Nucleus accumbens (tissue), 56 donors: Measurements from ENCODE around the gene KSR1.
A peak's percentile ranks its signal among the peaks of the same experiment; 100 is the strongest.
"Not testable (repeated sequence)": the region's sequence is repeated elsewhere in the genome, so short reads cannot be mapped to it uniquely, and the experiment has no call there.

ENCODE experiments used
- DNase-seq, 56 donors: peaks; one replicate each; lab custom pipeline; 2025; lab: John Stamatoyannopoulos, UW

KSR1 gene

DNA sequence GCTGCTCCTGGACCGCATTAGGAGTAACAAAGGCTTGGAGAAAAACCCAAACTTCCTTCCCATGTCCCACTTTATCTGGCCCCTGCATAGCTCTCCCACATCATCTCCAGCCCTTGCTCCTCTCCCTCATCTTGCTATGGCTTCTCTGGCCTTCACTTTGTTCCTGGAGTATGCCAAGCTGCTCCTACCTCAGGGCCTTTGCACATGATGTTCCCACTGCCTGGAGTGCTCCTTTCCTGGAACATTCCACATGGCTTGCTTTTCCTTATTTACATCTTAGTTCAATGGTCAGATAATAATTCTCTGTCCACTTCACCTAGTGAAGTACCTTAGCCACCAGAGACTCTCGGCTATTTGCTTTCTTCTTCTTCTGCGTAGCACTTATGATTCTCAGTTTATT, 4.3 kb upstream of the KSR1 start:
- DNase-seq: no peak

DNA sequence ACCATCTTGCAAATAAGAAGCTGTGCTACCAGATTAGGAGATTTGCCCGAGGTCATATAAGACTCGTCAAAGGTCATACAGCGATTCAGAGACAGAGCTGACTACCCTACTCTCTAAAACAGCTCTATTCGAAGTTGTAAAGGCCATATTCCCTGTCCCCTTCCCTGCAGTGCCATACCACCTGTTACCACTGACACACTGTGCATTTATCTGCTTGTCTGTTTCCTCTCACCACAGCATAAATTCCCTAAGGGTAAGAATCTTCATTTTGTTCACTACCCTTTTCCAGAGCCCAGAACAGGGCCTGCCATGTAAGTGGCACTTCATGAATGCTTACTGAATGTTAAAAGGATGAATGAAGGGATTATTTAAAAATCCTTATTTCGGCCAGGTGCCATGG, 3.4 kb upstream of the KSR1 start:
- no peak for DNase-seq

DNA sequence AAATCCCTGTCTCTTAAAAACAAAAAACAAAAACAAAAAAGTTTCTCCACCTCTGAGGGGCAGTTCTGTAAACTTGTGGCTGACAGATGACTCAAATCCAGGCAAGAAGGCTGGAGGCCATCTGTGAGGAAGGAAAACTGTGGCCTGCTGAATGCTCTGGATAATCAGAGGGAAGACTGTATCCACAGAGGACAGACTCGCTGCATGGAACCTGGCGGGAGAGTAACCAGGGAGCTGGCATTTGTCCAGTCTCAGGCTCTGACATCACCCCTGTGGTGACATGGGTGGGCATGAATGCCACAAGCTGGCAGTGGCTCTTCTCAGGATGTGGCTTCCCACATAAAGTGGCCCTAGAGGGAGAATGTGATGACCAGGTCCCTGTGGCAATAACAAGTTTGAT, 2.8 kb upstream of the KSR1 start:
- DNase-seq: no peak

DNA sequence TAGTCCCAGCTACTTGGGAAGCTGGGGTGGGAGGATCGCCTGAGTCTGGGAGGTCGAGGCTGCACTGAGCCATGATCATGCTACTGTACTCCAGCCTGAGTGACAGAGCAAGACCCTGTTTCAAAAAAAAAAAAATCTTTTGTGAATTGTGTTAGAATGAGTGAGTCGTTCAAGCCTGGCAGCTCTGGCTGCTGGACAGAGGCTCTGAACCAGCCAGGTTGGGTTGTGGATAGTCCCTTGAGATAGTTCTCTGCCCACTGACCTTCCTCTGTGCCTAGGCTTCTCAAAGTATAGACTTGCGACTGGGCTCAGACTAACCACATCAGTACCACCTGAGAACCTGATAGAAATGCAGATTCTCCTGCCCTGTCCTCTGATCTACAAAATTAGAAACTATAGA, 2.2 kb upstream of the KSR1 start:
- DNase-seq: no peak

DNA sequence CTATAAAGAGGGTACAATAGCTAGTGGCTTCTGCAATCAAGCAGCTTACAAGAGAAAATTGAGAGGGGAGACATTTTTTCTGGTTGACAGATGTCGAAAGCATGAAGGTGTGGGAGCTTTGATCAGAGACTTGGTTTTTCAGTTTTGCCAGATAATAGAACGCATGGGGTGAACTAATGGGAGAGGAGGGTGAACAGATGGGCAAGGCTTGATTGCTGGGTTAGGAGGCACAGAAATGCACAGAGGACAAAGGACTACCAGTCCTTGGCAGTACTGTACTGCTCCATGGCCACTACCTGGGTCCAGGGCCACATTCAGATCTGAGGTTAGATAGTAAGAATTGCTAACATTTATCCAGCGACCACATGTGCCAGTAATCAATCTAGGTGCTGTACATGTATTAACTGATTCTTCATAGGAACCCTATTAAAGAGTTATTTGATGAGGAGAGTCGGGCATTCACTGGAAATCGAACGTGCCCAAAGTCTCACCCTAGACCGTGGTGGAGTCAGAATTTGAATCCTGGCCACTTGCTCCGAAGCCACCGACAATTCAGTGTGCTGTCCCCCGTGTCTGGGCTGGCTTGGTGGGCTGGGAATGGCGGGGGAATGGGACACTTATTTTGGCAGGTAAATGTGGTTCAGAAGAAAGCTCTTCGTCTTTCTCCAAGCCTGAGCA, 873 bp upstream of the KSR1 start:
- DNase-seq: no peak

DNA sequence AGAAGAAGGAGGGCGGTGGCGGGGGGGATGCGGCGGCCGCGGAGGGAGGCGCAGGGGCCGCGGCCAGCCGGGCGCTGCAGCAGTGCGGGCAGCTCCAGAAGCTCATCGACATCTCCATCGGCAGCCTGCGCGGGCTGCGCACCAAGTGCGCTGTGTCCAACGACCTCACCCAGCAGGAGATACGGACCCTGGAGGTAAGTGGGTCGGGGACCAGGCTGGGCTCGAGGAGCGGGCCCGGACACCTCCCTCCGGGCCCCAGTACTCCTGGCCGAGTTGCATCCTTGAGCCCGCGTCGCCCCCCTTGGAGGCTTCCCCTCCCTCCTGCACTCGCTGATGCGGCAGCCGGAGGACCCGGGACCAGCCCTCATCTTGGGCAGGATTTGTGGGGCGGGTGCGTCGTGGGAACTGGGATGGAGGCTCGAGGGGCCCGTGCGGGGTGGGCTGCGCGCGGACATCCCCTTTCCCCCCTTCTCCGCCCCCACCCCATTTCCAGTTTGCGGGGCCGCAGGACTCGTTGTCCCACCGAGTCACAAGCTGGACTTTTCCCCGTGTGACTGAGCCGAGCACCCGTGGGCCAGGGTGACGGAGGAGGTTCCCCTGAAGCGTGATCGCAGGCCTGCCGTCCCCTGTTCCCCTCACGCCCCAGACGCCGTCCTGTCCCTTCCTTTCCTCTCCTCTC, 572 bp downstream of the KSR1 start:
- peak in 14 of 56 donors; percentile 15 to 53 (median 30) for DNase-seq

DNA sequence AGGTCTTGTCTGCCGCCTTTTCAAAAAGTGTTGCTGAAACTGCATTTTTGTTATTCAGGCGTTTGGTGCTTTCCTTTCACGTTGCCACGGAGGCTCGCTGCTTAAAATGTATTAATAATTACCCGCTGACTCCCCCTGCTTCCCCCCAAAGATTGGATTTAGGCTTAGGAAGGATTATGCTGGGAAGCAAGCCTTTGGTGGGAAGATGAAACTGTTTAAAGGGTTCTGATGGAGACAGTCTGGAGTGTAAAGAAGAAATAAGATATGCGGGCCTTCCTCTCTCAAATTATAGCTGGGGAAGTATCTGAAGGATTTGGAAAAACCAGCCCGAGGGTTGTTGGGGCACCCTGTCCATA, 1.1 kb downstream of the KSR1 start:
- peak in 4 of 56 donors; percentile 6 to 31 (median 23) for DNase-seq

DNA sequence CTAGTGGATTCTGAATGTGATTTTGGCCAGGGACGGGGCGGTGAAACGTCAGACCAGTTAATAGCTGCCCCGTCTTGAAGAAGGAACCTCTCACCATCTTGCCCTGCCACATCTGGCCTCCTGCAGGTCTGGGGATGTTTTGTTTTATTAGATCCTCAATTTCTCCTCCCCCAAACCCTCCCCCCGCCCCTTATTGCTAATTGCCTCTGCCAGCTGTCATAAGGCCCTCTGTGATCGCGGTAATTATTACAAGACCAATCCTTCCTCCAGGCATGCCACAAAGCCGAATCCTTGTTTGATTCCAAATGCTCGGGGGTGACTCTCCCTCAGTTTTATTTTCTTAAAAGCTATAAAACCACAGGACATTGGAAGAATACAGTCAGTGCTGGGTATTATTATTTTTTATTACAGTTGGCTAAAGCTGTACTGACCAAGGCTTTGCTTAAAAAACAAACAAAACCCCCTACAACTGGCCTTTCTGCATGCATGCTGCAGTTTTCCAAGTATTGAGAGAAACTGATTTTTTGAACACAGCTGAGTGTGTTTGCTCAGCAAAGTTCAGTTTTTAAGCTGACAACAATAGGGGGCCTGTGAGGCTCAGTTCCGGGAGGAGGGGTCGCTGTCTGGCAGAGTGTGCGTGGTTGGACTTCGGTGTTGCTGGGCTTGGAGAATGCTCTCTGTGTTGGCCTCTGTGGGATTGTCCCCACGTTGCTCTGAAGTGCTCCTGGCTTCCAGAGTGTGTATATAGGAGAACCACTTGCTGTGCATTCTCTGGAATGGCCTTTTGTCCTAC, 1.7 kb downstream of the KSR1 start:
- DNase-seq: peak in 30 of 56 donors; percentile 5 to 49 (median 26)

DNA sequence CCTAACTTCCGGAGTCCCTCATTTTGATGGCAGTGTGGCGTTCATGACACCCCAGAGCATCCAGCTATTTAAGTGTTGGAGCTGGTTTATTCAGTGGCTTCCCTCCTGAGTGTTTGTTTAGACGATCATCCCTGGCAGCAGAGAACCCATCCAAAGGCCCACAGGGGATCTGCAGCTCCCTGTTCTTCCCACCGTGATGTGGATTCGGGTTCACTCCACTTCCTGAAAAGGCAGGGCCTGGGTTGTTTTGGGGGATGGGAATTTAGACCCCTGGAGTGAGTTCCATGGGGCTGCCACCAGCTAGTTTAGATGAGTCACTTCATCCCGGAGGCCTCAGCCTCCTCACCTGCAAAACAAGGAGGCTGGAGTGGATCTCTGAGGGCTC, 2.3 kb downstream of the KSR1 start:
- no peak for DNase-seq

DNA sequence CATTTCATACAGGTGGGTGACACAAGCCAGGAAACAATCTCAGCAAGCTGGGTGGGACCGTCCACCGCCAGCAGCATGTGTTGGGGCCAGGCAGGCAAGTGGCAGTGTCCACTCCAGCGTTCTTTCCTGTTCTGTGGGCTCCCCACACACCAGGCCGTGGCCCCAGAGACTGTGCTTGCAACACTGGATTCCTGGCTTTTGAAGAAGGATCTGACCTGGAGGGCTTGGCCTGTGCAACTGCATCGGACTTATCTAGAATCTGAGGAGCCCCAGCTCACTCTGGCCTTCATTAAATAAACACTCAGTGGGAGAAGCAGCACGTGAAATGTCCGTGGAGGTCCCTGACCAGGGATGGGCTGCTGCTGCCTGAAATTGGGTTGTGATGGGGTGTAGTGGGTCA, 3.2 kb downstream of the KSR1 start:
- DNase-seq: no peak

DNA sequence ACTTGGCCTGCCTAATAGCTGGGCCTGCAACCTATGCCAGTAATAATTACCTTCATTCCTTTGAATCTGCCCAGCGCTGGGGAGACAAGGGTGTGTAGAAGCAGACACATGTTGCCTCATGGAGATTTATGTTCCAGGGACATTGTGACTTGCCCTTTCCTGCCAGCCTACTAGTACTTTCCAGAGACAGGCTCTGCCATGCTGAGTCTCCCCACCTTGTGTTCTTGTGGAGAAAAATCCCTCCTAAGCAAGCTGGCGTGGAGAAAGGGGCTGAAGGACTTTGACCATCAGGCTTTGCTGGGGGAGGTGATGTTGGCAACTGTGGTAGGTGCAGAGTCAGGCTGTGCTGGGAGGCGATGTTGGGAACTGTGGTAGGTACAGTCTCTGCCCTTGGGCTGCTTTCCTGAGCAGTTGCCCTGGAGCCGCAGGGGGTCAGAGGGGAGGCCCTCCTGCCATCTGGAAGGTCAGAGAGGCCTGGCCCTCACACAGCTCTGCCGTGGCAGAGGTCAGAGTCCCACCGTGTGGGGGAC, 4.0 kb downstream of the KSR1 start:
- DNase-seq: no peak

DNA sequence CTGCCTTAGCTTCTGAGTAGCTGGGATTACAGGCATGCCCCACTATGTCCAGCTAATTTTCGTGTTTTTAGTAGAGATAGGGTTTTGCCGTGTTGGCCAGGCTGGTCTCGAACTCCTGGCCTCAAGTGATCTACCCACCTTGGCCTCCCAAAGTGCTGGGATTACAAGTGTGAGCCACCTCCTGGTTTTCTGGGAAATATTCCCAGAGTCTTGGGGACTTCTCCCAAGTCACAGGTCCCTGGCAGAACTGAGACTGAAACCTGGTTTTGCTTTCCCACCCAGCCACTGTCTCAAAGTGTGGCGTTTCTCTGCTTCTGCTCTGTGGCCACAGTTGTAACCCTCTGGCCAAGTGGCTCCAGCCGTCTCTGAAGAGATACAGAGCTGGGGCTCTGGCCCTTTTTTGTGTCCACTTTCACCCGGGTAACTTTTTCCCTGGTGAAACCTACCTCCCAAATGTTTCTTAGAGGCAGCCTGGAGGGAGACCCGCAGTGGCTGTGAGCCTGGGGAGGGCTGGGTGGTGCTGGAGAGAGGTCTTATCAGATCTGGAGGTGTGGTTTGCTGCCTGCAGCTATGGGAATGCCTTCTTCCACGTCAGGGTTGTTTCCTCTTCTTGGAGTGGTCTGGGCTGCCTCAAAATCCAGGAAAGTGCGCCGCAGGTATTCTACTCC, 5.1 kb downstream of the KSR1 start:
- DNase-seq: no peak

DNA sequence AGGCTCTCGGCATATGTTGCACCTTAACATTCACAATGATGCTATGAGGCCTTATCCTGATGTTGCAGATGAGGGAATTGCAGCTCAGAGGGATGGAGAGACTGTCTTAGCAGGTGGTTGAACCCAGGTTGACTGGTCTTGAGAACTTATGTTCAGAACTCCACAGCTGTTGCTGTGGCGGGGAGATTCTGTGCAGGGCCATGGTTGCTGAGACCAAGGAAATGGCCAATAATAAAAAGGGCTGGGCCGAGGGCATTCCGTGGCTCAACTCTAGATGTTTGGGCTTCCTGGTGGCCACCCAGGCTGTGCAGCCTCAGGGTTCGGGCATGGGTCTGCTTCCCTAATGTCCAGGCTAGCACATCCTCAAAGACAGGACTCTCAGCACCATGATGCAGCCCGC, 5.9 kb downstream of the KSR1 start:
- DNase-seq: no peak

DNA sequence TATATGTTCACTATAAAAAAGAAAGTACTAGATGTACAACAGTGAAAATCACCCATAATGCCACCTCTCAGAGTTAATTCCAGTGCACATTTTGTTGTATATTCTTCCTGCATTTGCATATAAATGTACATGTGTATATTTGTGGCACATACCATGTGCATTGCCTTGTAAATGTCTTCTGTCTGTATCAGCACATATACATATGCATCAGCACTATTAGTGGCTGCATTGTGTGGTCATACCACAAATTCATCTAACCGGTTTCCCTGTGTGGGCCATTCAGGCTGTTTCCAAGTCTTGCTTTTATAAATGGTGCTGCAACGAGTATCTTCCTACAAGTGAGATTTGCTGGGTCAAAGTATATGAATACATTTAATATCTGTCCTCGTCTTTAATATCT, 6.5 kb downstream of the KSR1 start:
- DNase-seq: no peak

DNA sequence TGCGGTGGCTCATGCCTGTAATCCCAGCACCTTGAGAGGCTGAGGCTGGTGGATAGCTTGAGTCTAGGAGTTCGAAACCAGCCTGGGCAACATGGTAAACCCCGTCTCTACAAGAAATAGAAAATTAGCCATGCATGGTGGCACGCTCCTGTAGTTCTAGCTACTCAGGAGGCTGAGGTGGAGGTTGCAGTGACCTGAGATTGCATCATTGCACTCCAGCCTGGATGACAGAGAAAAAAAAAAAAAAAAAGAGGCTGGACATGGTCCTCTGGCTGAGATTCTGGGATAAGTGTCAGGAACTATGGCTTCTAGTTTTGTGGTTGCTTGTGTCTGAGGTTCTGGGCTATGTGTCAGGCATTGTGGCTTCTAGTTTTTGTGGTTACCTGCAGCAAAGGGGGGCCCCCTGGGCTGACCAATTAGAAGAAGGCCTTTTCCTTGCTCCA, 7.0 kb downstream of the KSR1 start:
- no peak for DNase-seq

DNA sequence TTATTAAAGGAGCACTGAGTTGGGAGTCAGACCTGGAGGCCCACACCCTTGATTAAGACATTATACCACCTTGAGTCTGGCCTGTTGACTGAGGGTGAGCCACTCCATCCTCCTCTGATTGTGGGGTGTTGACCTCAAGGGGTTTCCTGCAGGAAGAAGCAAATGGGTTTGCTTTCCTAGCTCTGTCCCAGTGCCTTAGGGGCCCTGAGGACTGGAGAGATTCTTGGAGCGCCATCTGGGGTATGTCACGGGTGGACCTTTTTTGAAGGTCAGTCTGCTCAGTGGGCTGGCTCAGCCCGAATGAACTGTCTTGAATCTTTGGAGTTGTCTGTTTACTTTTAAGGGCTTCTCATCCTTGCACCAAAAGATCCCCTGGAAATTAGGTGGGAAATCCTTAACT, 7.8 kb downstream of the KSR1 start:
- not testable (repeated sequence) for DNase-seq

DNA sequence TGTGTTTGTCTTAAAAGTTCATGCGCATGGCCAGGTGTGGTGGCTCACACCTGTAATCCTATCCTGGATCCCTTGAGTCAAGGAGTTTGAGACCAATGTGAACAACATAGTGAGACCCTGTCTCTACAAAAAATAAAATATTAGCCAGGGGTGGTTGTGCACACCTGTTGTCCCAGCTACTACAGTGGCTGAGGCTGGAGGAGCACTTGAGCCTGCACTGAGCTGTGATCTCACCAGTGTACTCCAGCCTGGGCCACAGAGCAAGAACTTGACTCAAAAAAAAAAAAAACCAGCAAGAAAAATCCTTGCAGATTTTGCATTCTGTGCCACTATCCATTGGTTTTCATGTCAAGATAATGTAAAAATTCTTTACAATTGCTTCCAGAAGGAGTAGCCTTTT, 8.2 kb downstream of the KSR1 start:
- no peak for DNase-seq

DNA sequence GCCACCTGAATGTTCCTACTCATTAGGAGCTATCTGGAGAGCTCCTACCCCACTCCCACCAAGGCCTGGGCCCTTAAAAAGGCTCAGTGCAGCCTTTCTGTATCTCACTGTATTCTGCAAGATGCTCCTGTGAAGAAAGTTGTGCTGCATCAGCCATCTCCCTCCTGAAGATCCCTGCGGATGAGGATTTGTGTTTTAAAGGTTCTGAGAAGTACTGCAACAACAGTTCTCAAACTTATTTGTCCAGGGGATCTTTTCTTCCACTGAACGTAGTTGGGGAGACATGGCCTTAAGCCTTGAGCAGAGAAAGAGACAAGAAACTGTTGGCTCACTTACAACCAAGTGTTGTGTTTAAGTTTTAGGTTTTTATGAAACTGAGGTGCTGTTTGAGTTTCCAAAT, 9.6 kb downstream of the KSR1 start:
- not testable (repeated sequence) for DNase-seq

DNA sequence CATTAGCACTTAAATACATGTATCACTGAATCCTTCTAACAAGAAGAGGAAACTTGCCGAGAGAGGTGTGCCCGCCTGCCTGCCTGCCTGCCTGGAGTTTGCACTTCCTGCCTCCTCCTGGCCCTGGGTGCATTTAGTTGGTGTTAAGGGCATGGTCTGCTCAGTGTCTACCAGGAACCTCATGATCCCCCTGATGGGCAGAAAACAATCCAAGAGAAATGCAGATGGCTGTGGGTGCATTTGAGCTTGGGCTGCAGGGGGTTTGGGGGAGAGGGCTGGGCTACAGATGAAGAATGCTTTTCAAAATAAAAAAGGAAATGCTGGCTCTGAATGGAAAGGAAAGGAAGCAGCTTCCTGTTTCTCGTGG, 10.1 kb downstream of the KSR1 start:
- no peak for DNase-seq

DNA sequence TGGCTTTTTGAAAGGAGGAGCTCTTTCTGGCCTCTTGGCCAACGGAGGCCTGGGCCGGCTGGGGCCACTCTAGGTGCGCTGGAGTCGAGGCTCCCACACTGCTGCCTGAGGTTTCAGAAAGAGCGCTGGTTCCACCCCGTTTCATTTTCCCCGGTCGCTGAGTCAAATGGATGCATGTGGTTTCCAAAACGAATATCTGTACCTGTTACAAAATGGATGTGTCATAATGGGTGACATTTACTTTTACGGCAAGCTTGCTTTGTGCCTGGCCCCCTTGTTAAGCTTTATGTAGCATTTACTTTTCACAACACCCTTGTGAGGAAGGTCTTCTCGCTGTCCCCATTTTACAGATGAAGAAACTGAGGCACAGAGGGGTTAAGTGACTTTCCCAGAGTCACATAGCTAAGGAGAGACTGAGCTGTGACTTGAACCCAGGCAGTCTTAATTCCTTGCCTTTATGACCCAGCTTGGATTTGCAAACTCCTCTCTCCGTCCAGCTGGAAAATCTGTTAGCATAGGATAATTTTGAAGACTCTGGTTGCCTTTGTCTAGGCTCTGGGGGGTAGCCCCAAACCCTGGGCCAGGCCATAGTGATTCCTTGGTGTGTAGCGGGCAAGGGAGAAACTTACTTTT, 10.6 kb downstream of the KSR1 start:
- DNase-seq: no peak

DNA sequence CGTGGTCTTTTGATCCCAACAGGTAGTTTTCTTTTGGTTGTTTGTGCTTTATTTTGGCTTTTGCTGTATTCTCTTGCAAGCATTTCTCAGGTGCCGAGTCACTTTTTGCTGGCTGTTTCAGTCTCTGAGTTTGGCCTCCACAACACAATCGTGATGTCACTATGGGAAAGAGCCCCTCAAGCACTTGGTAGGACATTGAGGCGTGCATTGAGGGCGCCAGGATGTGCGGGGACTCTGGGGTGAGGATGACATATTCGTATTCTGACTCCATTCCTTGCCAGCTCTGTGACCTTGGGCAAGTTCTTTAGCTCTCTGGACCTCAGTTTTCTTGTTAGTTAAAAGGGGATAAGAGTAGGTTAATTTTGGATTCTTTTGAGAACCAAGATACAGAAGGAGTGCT, 13.0 kb downstream of the KSR1 start:
- DNase-seq: no peak
